Subcutaneous abdominal adipose tissue (tissue), 5 donors: Measurements from ENCODE around the gene S100A11.

ENCODE experiments used
- H3K27ac ChIP-seq: one replicate; pipeline ENCODE4 v1.7.0; 2013; ENCODE audit warnings: low read depth, mild to moderate bottlenecking, inconsistent platforms, low read length, moderate library complexity
- H3K27me3 ChIP-seq, 5 donors: one replicate each; pipeline ENCODE4 v1.7.0; 2013; ENCODE audit warnings: low read length in 5 of 5, inconsistent platforms in 1 of 5; ENCODE audit not compliant: control insufficient read depth in 5 of 5, insufficient read depth in 4 of 5
- H3K36me3 ChIP-seq, 5 donors: one replicate each; pipeline ENCODE4 v1.7.0; 2013; ENCODE audit warnings: low read length in 5 of 5; ENCODE audit not compliant: control insufficient read depth in 5 of 5, insufficient read depth in 5 of 5
- H3K4me1 ChIP-seq, 5 donors: one replicate each; pipeline ENCODE4 v1.7.0; 2013; ENCODE audit warnings: low read length in 5 of 5, mild to moderate bottlenecking in 3 of 5, moderate library complexity in 1 of 5; ENCODE audit not compliant: control insufficient read depth in 5 of 5, insufficient read depth in 5 of 5
- H3K4me3 ChIP-seq, 5 donors: one replicate each; pipeline ENCODE4 v1.7.0; 2013; ENCODE audit warnings: low read length in 5 of 5, low read depth in 1 of 5
- H3K9ac ChIP-seq, 5 donors: one replicate each; pipeline ENCODE4 v1.7.0; 2013; ENCODE audit warnings: low read length in 5 of 5, mild to moderate bottlenecking in 4 of 5, moderate library complexity in 3 of 5
- H3K9me3 ChIP-seq, 5 donors: one replicate each; pipeline ENCODE4 v1.7.0; 2013; ENCODE audit warnings: low read length in 5 of 5; ENCODE audit not compliant: control insufficient read depth in 5 of 5
- donor health status: healthy.
- donor health status: healthy.
- donor health status: healthy.
- donor health status: healthy.
- donor health status: healthy.

The S100A11 gene

GRCh38 chr1:151994956-151995355, 41.8 kb downstream of the S100A11 start:
- H3K36me3 ChIP-seq, result peaks cover 0 to 6% (median 0%) of the 10 kb centered on the region in 5 donors
- peak overlapping the region; percentile 85 for H3K27ac ChIP-seq
- peak overlapping the region in 1 of 5 donors; percentile 37 for H3K9ac ChIP-seq

GRCh38 chr1:151993734-151994496, 42.9 kb downstream of the S100A11 start, which contains the start of gene S100A10:
Gene S100A10, minus strand, starts transcription at chr1:151993859. Its CDS starts 7,629 bp downstream, at chr1:151986230.
- H3K9ac ChIP-seq, result peak within 1 kb of the TSS; percentile 96 to 99 (median 98)
- H3K36me3 ChIP-seq, result peaks cover 0 to 9% (median 3%) of the 10 kb centered on the region in 5 donors
- H3K9me3 ChIP-seq, result no peaks in the 10 kb centered on the region
- peak within 1 kb of the TSS; percentile 99 for H3K27ac ChIP-seq
- peak within 1 kb of the TSS; percentile 89 to 99 (median 97) for H3K4me3 ChIP-seq
- H3K4me1 ChIP-seq, result peaks cover 11 to 57% (median 49%) of the 10 kb centered on the region in 5 donors
- no peaks in the 10 kb centered on the region for H3K27me3 ChIP-seq

More at GRCh38 chr1:151994956-151995355, 41.8 kb downstream of the S100A11 start:
- no peaks in the 10 kb centered on the region for H3K9me3 ChIP-seq
- H3K4me1 ChIP-seq, result peaks cover 11 to 47% (median 39%) of the 10 kb centered on the region in 5 donors
- no peak overlapping the region for H3K4me3 ChIP-seq
- H3K27me3 ChIP-seq, result no peaks in the 10 kb centered on the region

GRCh38 chr1:151993084-151993733, 43.6 kb downstream of the S100A11 start:
- no peaks in the 10 kb centered on the region for H3K9me3 ChIP-seq
- H3K36me3 ChIP-seq, result peaks cover 0 to 9% (median 3%) of the 10 kb centered on the region in 5 donors
- H3K4me1 ChIP-seq, result peaks cover 17 to 64% (median 56%) of the 10 kb centered on the region in 5 donors
- no peaks in the 10 kb centered on the region for H3K27me3 ChIP-seq
- peak overlapping the region; percentile 89 to 99 (median 97) for H3K4me3 ChIP-seq
- H3K27ac ChIP-seq, result peak overlapping the region; percentile 99
- peak overlapping the region; percentile 96 to 99 (median 98) for H3K9ac ChIP-seq

GRCh38 chr1:151992303-151993083, 44.3 kb downstream of the S100A11 start:
- Histone ChIP-seq H3K36me3 (peaks cover 0 to 9% (median 5%) of the 10 kb centered on the region in 5 donors), H3K9ac (peak overlapping the region; percentile 96 to 99 (median 98)), H3K27ac (peak overlapping the region; percentile 99), H3K9me3 (no peaks in the 10 kb centered on the region), H3K4me1 (peaks cover 21 to 69% (median 62%) of the 10 kb centered on the region in 5 donors), H3K27me3 (no peaks in the 10 kb centered on the region), H3K4me3 (peak overlapping the region; percentile 89 to 99 (median 97))

GRCh38 chr1:151991663-151992302, 45.0 kb downstream of the S100A11 start:
- Histone ChIP-seq H3K9me3 (no peaks in the 10 kb centered on the region), H3K27me3 (no peaks in the 10 kb centered on the region), H3K36me3 (peaks cover 0 to 9% (median 5%) of the 10 kb centered on the region in 5 donors), H3K9ac (peak overlapping the region; percentile 96 to 99 (median 98)), H3K27ac (peak overlapping the region; percentile 99), H3K4me1 (peaks cover 21 to 69% (median 65%) of the 10 kb centered on the region in 5 donors), H3K4me3 (peak overlapping the region; percentile 89 to 99 (median 97))

GRCh38 chr1:151990856-151991198, 46.0 kb downstream of the S100A11 start:
- peaks cover 5 to 15% (median 13%) of the 10 kb centered on the region in 5 donors for H3K36me3 ChIP-seq
- peak overlapping the region; percentile 89 to 99 (median 97) for H3K4me3 ChIP-seq
- peak overlapping the region; percentile 99 for H3K27ac ChIP-seq
- H3K27me3 ChIP-seq, result no peaks in the 10 kb centered on the region
- peaks cover 21 to 69% (median 65%) of the 10 kb centered on the region in 5 donors for H3K4me1 ChIP-seq
- peak overlapping the region in 3 of 5 donors; percentile 11 to 99 (median 96) for H3K9ac ChIP-seq
- no peaks in the 10 kb centered on the region for H3K9me3 ChIP-seq

- H3K4me1 ChIP-seq, result peaks cover 21 to 68% (median 65%) of the 10 kb centered on the region in 5 donors
- H3K27ac ChIP-seq, result peak overlapping the region; percentile 99
- H3K9ac ChIP-seq, result peak overlapping the region in 4 of 5 donors; percentile 3 to 99 (median 60)
- H3K27me3 ChIP-seq, result no peaks in the 10 kb centered on the region
- peaks cover 11 to 21% (median 19%) of the 10 kb centered on the region in 5 donors for H3K36me3 ChIP-seq
- peak overlapping the region; percentile 89 to 99 (median 97) for H3K4me3 ChIP-seq
- no peaks in the 10 kb centered on the region for H3K9me3 ChIP-seq
Observed at GRCh38 chr1:151990058-151990855, 46.5 kb downstream of the S100A11 start.

- Histone ChIP-seq H3K4me3 (peak overlapping the region; percentile 89 to 99 (median 97)), H3K4me1 (peaks cover 17 to 69% (median 60%) of the 10 kb centered on the region in 5 donors), H3K27ac (peak overlapping the region; percentile 99), H3K36me3 (peaks cover 20 to 30% (median 28%) of the 10 kb centered on the region in 5 donors), H3K9me3 (no peaks in the 10 kb centered on the region), H3K27me3 (no peaks in the 10 kb centered on the region), H3K9ac (peak overlapping the region in 3 of 5 donors; percentile 60 to 99 (median 78))
Observed at GRCh38 chr1:151989211-151989862, 47.5 kb downstream of the S100A11 start.
